GM12872 (cell line): ENCODE results near the gene ACOX3.

ENCODE experiments used
- CTCF ChIP-seq: IDR thresholded peaks from 3 replicates; pipeline ENCODE4 v1.5.1; 2011; ENCODE audit warnings: low read depth, mild to moderate bottlenecking, low read length, moderate library complexity; ENCODE audit not compliant: insufficient read depth

ACOX3 gene

GRCh38 chr4:8438743-8439142, 1.8 kb downstream of the ACOX3 start:
- TF ChIP-seq CTCF, result no peak

- no peak for TF ChIP-seq CTCF
Measured at GRCh38 chr4:8437281-8437680, 3.2 kb downstream of the ACOX3 start.

- no peak for TF ChIP-seq CTCF
Measured at GRCh38 chr4:8435656-8436121, 4.8 kb downstream of the ACOX3 start.

- TF ChIP-seq CTCF, result no peak
Measured at GRCh38 chr4:8434251-8435073, 6.1 kb downstream of the ACOX3 start.

GRCh38 chr4:8433136-8433535, 7.4 kb downstream of the ACOX3 start:
- TF ChIP-seq CTCF, result no peak

GRCh38 chr4:8431553-8431952, 9.0 kb downstream of the ACOX3 start:
- TF ChIP-seq CTCF, result no peak

GRCh38 chr4:8428288-8429097, 12.0 kb downstream of the ACOX3 start:
- peak; percentile 68 for TF ChIP-seq CTCF
